ENCODE measurements around the gene MUCL3. TPM values are rescaled to one million over a fixed set of nuclear protein-coding genes. Genes with fewer than 3 reads are reported as not detected.

MUCL3 gene
- total RNA-seq, 1 experiment from 2014 or later: 0.15 TPM

- Mint-ChIP-seq H3K9me3 (peaks cover 10% of the 10 kb centered on the region), H3K36me3 (no peaks in the 10 kb centered on the region), H3K27ac (no peak overlapping the region), H3K4me3 (no peak overlapping the region), H3K27me3 (ENCODE audit: low read depth) (peaks cover 3% of the 10 kb centered on the region; the same call in 1 of the 2 replicates), H3K4me1 (peaks cover 19% of the 10 kb centered on the region)
- ATAC-seq: no peak
- ChIA-PET CTCF (no interaction called here), POLR2A (no interaction called here)
- TF ChIP-seq JUN (CRISPR knock-in tag; IDR thresholded peaks at IDR 0.05): no peak
- TF ChIP-seq, protein P1, sequence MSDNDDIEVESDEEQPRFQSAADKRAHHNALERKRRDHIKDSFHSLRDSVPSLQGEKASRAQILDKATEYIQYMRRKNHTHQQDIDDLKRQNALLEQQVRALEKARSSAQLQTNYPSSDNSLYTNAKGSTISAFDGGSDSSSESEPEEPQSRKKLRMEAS (CRISPR knock-in tag; IDR thresholded peaks at IDR 0.05): no peak
- no peak for TF ChIP-seq FOXK1 (CRISPR knock-in tag; IDR thresholded peaks at IDR 0.05)
- TF ChIP-seq, protein P2, sequence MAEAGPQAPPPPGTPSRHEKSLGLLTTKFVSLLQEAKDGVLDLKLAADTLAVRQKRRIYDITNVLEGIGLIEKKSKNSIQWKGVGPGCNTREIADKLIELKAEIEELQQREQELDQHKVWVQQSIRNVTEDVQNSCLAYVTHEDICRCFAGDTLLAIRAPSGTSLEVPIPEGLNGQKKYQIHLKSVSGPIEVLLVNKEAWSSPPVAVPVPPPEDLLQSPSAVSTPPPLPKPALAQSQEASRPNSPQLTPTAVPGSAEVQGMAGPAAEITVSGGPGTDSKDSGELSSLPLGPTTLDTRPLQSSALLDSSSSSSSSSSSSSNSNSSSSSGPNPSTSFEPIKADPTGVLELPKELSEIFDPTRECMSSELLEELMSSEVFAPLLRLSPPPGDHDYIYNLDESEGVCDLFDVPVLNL (CRISPR knock-in tag; IDR thresholded peaks at IDR 0.05; ENCODE audit: borderline replicate concordance, low read depth): no peak
- TF ChIP-seq ZNF263 (CRISPR knock-in tag; IDR thresholded peaks at IDR 0.05; ENCODE audit: low read depth): no peak
- TF ChIP-seq EMX1 (CRISPR knock-in tag; IDR thresholded peaks at IDR 0.05): no peak
- no peak for TF ChIP-seq NFE2L1 (CRISPR knock-in tag; IDR thresholded peaks at IDR 0.05)
- no peak for TF ChIP-seq IRF2 (CRISPR knock-in tag; IDR thresholded peaks at IDR 0.05; ENCODE audit: borderline replicate concordance, low read depth)
- no peak for TF ChIP-seq ELF4 (CRISPR knock-in tag; IDR thresholded peaks at IDR 0.05; ENCODE audit: low read depth)
- no peak for TF ChIP-seq CBFB (CRISPR knock-in tag; IDR thresholded peaks at IDR 0.05; ENCODE audit: low read depth)
- no peak for TF ChIP-seq SMAD3 (CRISPR knock-in tag; IDR thresholded peaks at IDR 0.05; ENCODE audit: borderline replicate concordance)
- TF ChIP-seq RORB (CRISPR knock-in tag; IDR thresholded peaks at IDR 0.05): no peak
- TF ChIP-seq FOXP1 (CRISPR knock-in tag; IDR thresholded peaks at IDR 0.05; ENCODE audit: borderline replicate concordance): no peak
- TF ChIP-seq NR2C2 (CRISPR knock-in tag; IDR thresholded peaks at IDR 0.05): no peak
- TF ChIP-seq FOXJ3 (CRISPR knock-in tag; IDR thresholded peaks at IDR 0.05; ENCODE audit: borderline replicate concordance): no peak
- no peak for TF ChIP-seq TCF7 (CRISPR knock-in tag; IDR thresholded peaks at IDR 0.05; ENCODE audit: low read depth)
- DNase-seq (ENCODE audit: low spot score): no peak
Observed at GRCh38 chr6:30970946-30971345, 30.2 kb downstream of the MUCL3 start.

DNA sequence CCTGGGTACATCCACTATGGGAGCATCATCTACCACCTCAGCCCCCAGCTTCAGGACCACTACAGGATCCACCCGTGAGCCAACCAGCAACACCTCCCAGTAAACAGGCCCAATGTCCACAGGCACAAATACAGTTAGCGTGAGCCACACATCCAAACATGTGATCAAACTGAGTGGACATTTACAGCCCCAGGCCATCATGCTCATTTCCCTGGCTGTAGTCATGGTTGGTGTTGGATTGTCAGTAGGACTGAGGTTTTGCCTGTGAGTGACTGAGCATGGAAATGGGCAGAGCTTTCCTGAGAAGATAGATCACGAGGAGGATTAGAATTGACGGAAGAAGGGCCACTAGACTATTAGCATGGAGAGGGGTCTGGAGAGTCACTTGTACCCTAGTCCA is 32.0 kb downstream of the MUCL3 start:
- CTCF ChIA-PET: interaction anchor here (1.5 kb wide), 1 partner anchor 98 kb away, joined by 3 read pairs; no protein-coding TSS in a partner anchor
- H3K27ac Mint-ChIP-seq: no peak overlapping the region
- DNase-seq (ENCODE audit: low spot score) (no peak), ATAC-seq (no peak)
- H3K27me3 Mint-ChIP-seq (ENCODE audit: low read depth): peaks cover 3% of the 10 kb centered on the region; the same call in 1 of the 2 replicates
- peaks cover 25% of the 10 kb centered on the region for H3K4me1 Mint-ChIP-seq
- no peaks in the 10 kb centered on the region for H3K36me3 Mint-ChIP-seq
- POLR2A ChIA-PET: no interaction called here
- no peak overlapping the region for H3K4me3 Mint-ChIP-seq
- peaks cover 6% of the 10 kb centered on the region for H3K9me3 Mint-ChIP-seq
- no peak for TF ChIP-seq CREM (CRISPR knock-in tag; IDR thresholded peaks at IDR 0.05)
- TF ChIP-seq CTCF (IDR thresholded peaks at IDR 0.05): no peak
- TF ChIP-seq, protein P1 (CRISPR knock-in tag; IDR thresholded peaks at IDR 0.05): no peak
- TF ChIP-seq ZNF317 (CRISPR knock-in tag; IDR thresholded peaks at IDR 0.05; ENCODE audit: borderline replicate concordance, low read depth): no peak
- no peak for TF ChIP-seq PRRX2 (CRISPR knock-in tag; IDR thresholded peaks at IDR 0.05)
- no peak for TF ChIP-seq ZNF423 (CRISPR knock-in tag; IDR thresholded peaks at IDR 0.05)
- TF ChIP-seq, protein P3, sequence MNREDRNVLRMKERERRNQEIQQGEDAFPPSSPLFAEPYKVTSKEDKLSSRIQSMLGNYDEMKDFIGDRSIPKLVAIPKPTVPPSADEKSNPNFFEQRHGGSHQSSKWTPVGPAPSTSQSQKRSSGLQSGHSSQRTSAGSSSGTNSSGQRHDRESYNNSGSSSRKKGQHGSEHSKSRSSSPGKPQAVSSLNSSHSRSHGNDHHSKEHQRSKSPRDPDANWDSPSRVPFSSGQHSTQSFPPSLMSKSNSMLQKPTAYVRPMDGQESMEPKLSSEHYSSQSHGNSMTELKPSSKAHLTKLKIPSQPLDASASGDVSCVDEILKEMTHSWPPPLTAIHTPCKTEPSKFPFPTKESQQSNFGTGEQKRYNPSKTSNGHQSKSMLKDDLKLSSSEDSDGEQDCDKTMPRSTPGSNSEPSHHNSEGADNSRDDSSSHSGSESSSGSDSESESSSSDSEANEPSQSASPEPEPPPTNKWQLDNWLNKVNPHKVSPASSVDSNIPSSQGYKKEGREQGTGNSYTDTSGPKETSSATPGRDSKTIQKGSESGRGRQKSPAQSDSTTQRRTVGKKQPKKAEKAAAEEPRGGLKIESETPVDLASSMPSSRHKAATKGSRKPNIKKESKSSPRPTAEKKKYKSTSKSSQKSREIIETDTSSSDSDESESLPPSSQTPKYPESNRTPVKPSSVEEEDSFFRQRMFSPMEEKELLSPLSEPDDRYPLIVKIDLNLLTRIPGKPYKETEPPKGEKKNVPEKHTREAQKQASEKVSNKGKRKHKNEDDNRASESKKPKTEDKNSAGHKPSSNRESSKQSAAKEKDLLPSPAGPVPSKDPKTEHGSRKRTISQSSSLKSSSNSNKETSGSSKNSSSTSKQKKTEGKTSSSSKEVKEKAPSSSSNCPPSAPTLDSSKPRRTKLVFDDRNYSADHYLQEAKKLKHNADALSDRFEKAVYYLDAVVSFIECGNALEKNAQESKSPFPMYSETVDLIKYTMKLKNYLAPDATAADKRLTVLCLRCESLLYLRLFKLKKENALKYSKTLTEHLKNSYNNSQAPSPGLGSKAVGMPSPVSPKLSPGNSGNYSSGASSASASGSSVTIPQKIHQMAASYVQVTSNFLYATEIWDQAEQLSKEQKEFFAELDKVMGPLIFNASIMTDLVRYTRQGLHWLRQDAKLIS (CRISPR knock-in tag; IDR thresholded peaks at IDR 0.05; ENCODE audit: borderline replicate concordance): no peak
- TF ChIP-seq, protein P4, sequence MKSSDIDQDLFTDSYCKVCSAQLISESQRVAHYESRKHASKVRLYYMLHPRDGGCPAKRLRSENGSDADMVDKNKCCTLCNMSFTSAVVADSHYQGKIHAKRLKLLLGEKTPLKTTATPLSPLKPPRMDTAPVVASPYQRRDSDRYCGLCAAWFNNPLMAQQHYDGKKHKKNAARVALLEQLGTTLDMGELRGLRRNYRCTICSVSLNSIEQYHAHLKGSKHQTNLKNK (CRISPR knock-in tag; IDR thresholded peaks at IDR 0.05): no peak
- TF ChIP-seq NR1H2 (CRISPR knock-in tag; IDR thresholded peaks at IDR 0.05): no peak
- TF ChIP-seq SOX15 (CRISPR knock-in tag; IDR thresholded peaks at IDR 0.05): no peak
- no peak for TF ChIP-seq ZNF671 (CRISPR knock-in tag; IDR thresholded peaks at IDR 0.05)
- no peak for TF ChIP-seq SMAD4 (CRISPR knock-in tag; IDR thresholded peaks at IDR 0.05)
- no peak for TF ChIP-seq ETV6 (CRISPR knock-in tag; IDR thresholded peaks at IDR 0.05)
- TF ChIP-seq TCF7 (CRISPR knock-in tag; IDR thresholded peaks at IDR 0.05; ENCODE audit: low read depth): no peak
- TF ChIP-seq, protein P5, sequence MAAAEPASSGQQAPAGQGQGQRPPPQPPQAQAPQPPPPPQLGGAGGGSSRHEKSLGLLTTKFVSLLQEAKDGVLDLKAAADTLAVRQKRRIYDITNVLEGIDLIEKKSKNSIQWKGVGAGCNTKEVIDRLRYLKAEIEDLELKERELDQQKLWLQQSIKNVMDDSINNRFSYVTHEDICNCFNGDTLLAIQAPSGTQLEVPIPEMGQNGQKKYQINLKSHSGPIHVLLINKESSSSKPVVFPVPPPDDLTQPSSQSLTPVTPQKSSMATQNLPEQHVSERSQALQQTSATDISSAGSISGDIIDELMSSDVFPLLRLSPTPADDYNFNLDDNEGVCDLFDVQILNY (CRISPR knock-in tag; IDR thresholded peaks at IDR 0.05): no peak
- TF ChIP-seq JUN (CRISPR knock-in tag; IDR thresholded peaks at IDR 0.05): no peak
- TF ChIP-seq SP1 (CRISPR knock-in tag; conservative IDR thresholded peaks at IDR 0.05): no peak
